Mesendoderm (in vitro differentiated cells): ENCODE results near the gene RFFL.

Source experiments
- DNase-seq: peaks from one replicate; pipeline ENCODE4 v3.0.0; 2013
- H2AK5ac ChIP-seq: 2 replicates; pipeline ENCODE4 v1.6.1; 2013; ENCODE audit warnings: low read length, inconsistent platforms
- H2BK120ac ChIP-seq: 2 replicates; pipeline ENCODE4 v1.6.1; 2013; ENCODE audit warnings: low read depth, mild to moderate bottlenecking, low read length, moderate library complexity, mixed read lengths
- H2BK15ac ChIP-seq: replicated peaks from 2 replicates; pipeline ENCODE4 v1.6.1; 2013; ENCODE audit warnings: low read depth, mild to moderate bottlenecking, moderate library complexity
- H2BK5ac ChIP-seq: 2 replicates; pipeline ENCODE4 v1.6.1; 2013; ENCODE audit warnings: low read length, inconsistent platforms
- H3K18ac ChIP-seq: 2 replicates; pipeline ENCODE4 v1.6.1; 2013; ENCODE audit warnings: mild to moderate bottlenecking, low read length, mixed read lengths
- H3K23ac ChIP-seq: one replicate; pipeline ENCODE4 v1.6.1; 2013; ENCODE audit warnings: low read length
- H3K27ac ChIP-seq: 2 replicates; pipeline ENCODE4 v1.5.1; 2013; ENCODE audit warnings: low read depth, mild to moderate bottlenecking, inconsistent platforms, low read length, moderate library complexity
- H3K27me3 ChIP-seq: 2 replicates; pipeline ENCODE4 v1.6.1; 2013; ENCODE audit warnings: low read length, control low read depth, mild to moderate bottlenecking, inconsistent platforms; ENCODE audit not compliant: insufficient read depth, poor library complexity
- H3K36me3 ChIP-seq: 2 replicates; pipeline ENCODE4 v1.6.1; 2013; ENCODE audit warnings: low read length, inconsistent platforms; ENCODE audit not compliant: control insufficient read depth, insufficient read depth
- H3K4ac ChIP-seq: one replicate; pipeline ENCODE4 v1.6.1; 2013; ENCODE audit warnings: low read depth, mild to moderate bottlenecking, low read length, moderate library complexity
- H3K4me1 ChIP-seq: 2 replicates; pipeline ENCODE4 v1.6.1; 2013; ENCODE audit warnings: low read depth, low read length, inconsistent platforms; ENCODE audit not compliant: control insufficient read depth
- H3K4me2 ChIP-seq: 2 replicates; pipeline ENCODE4 v1.6.1; 2013; ENCODE audit warnings: low read length
- H3K4me3 ChIP-seq: 2 replicates; pipeline ENCODE4 v1.5.1; 2013; ENCODE audit warnings: mild to moderate bottlenecking, low read length
- H3K56ac ChIP-seq: one replicate; pipeline ENCODE4 v1.6.1; 2013; ENCODE audit warnings: low read length
- H3K79me1 ChIP-seq: 2 replicates; pipeline ENCODE4 v1.6.1; 2013; ENCODE audit warnings: low read length, inconsistent platforms
- H3K79me2 ChIP-seq: 2 replicates; pipeline ENCODE4 v1.6.1; 2013; ENCODE audit warnings: mild to moderate bottlenecking, low read length; ENCODE audit not compliant: control insufficient read depth, insufficient read depth
- H3K9ac ChIP-seq: 2 replicates; pipeline ENCODE4 v1.6.1; 2013; ENCODE audit warnings: low read length, inconsistent platforms
- H4K5ac ChIP-seq: one replicate; pipeline ENCODE4 v1.6.1; 2013; ENCODE audit warnings: low read length
- H4K8ac ChIP-seq: one replicate; pipeline ENCODE4 v1.6.1; 2013; ENCODE audit warnings: low read depth, mild to moderate bottlenecking, control low read depth, low read length, moderate library complexity
- WGBS: extraction: QIAGEN DNeasy Blood & Tissue Kit; methylation state at CpG from one replicate; pipeline ENCODE4 v1.1.7; 2013; ENCODE audit warnings: low lambda C conversion rate, missing lambda C conversion rate; ENCODE audit not compliant: insufficient coverage; ENCODE audit errors: extremely low coverage; 5-methylcytosine and 5-hydroxymethylcytosine counted together

The RFFL gene

DNA sequence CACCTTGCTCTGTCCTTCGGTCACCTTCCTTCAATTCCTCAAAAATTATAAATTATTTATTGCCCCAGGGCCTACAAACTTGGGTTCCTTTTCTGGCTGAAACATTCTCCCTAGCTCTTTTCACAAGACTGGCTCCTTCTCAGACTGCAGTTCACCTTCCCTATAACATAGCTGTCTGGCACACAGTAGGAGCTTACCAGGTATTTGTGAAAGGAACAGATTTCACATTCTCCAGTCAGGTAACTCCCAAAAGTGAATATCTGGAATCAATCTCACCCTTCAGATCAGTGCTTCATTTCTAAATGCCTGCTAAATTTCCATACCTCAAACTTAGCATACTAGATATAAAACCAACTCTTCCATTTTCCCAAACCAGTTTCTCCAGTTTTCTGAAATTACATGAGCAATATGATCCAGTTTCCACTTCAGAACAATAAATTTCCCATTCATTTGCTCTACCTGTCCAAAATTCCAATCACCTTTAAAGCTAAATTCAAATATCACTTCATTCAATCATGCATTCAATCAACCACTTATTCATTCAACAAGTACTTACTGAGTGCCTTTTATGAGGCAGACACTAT is 6.1 kb downstream of the RFFL start:
- Histone ChIP-seq H3K36me3 (no peaks in the 10 kb centered on the region), H4K5ac (no peak overlapping the region), H3K9ac (no peak overlapping the region), H3K4me3 (no peak overlapping the region), H2AK5ac (no peak overlapping the region), H3K23ac (no peak overlapping the region), H3K27ac (no peak overlapping the region), H3K4me2 (no peak overlapping the region), H3K79me2 (no peaks in the 10 kb centered on the region), H2BK5ac (no peak overlapping the region), H3K79me1 (no peaks in the 10 kb centered on the region), H2BK15ac (no peak overlapping the region), H3K27me3 (no peaks in the 10 kb centered on the region), H2BK120ac (no peak overlapping the region), H4K8ac (no peak overlapping the region), H3K4ac (no peak overlapping the region), H3K18ac (no peak overlapping the region), H3K4me1 (peaks cover 11% of the 10 kb centered on the region), H3K56ac (no peak overlapping the region)
- no peak for DNase-seq
- no CpG with 5 or more reads among the region's 1 CpG for WGBS

DNA sequence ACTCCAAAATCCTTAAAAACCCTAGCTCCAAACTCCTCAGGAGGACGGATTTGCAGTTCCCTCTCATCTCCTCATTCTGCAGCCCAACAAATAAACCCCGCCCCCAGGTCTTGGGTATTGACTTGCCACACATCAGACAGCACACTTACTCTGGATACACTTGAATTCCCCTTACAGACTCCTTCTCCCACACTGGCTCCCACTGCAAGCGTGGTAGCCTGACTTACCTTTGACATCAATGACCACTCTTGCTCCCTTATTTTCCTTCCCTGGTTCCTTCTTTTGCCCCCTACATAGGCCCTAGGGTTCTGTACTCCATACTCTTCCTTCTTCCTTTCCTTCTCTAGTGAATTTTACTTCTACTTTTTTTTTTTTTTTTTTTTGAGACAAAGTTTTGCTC is 7.5 kb downstream of the RFFL start:
- no peaks in the 10 kb centered on the region for H3K79me1 ChIP-seq
- WGBS = no CpG with 5 or more reads among the region's 3 CpGs
- no peak overlapping the region for H3K4ac ChIP-seq
- H2BK120ac ChIP-seq = no peak overlapping the region
- no peak overlapping the region for H3K4me3 ChIP-seq
- H3K9ac ChIP-seq = no peak overlapping the region
- H3K23ac ChIP-seq = no peak overlapping the region
- peak overlapping the region; percentile 65 for H2AK5ac ChIP-seq
- no peaks in the 10 kb centered on the region for H3K36me3 ChIP-seq
- no peak overlapping the region for H3K4me2 ChIP-seq
- no peak overlapping the region for H2BK15ac ChIP-seq
- H3K27me3 ChIP-seq = no peaks in the 10 kb centered on the region
- peak overlapping the region; percentile 33 for H2BK5ac ChIP-seq
- H3K18ac ChIP-seq = peak overlapping the region; percentile 0
- H4K5ac ChIP-seq = no peak overlapping the region
- peaks cover 11% of the 10 kb centered on the region for H3K4me1 ChIP-seq
- H3K79me2 ChIP-seq = no peaks in the 10 kb centered on the region
- H3K27ac ChIP-seq = no peak overlapping the region
- DNase-seq = peak; percentile 44
- H3K56ac ChIP-seq = peak overlapping the region; percentile 38
- H4K8ac ChIP-seq = no peak overlapping the region

DNA sequence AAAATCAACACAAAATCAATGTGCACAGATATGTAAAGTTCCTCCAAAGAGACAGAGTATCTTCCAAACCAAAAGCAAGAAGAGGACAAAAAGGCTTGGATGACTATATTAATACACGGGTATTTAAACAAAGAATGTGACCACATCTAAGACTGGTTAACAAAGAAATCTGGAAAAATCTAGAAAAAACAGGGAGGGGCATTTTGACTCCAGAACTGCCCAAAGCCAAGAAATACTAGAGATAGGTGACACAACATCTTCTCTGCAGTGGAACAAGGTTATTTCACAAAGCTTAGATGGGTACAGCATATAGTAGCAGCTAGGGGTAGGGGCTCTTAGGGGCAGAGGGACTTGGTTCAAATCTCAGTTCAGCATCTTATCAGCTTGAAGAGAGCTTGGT is 10.3 kb downstream of the RFFL start:
- no peak overlapping the region for H3K23ac ChIP-seq
- no peak overlapping the region for H2BK15ac ChIP-seq
- H3K36me3 ChIP-seq = no peaks in the 10 kb centered on the region
- no peak overlapping the region for H2AK5ac ChIP-seq
- DNase-seq = no peak
- H3K79me2 ChIP-seq = no peaks in the 10 kb centered on the region
- no peak overlapping the region for H3K4ac ChIP-seq
- no peak overlapping the region for H2BK120ac ChIP-seq
- no peak overlapping the region for H3K4me2 ChIP-seq
- H3K9ac ChIP-seq = no peak overlapping the region
- no peaks in the 10 kb centered on the region for H3K79me1 ChIP-seq
- peaks cover 10% of the 10 kb centered on the region for H3K4me1 ChIP-seq
- no peak overlapping the region for H4K8ac ChIP-seq
- no peak overlapping the region for H4K5ac ChIP-seq
- H3K18ac ChIP-seq = no peak overlapping the region
- WGBS = no CpG with 5 or more reads among the region's 1 CpG
- no peak overlapping the region for H2BK5ac ChIP-seq
- H3K27me3 ChIP-seq = no peaks in the 10 kb centered on the region
- no peak overlapping the region for H3K27ac ChIP-seq
- H3K4me3 ChIP-seq = no peak overlapping the region
- no peak overlapping the region for H3K56ac ChIP-seq

DNA sequence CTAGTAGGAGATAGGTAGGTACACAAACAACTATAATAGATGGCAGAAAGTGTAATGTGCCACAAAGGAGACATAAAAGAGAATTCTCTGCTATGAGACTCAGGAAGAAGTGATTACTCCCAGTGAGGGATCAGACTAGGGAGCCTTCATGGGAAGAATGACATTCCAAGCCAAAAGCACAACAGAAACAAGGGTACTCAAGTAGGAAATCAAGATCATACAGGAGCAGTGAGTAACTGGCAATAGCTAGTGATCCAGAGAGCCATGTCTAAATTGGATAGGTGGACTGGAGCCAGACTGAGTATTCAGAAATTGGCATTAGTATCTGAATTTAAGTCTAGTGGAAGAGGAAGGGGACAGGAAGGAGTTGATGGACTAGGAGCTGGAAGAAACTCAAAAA is 10.7 kb downstream of the RFFL start:
- no peak overlapping the region for H3K27ac ChIP-seq
- H4K8ac ChIP-seq = no peak overlapping the region

GRCh38 chr17:35052241-35052610 is 11.3 kb downstream of the RFFL start:
- Histone ChIP-seq H3K9ac (no peak overlapping the region), H3K27me3 (no peaks in the 10 kb centered on the region), H3K4me1 (peaks cover 10% of the 10 kb centered on the region), H2BK120ac (no peak overlapping the region), H3K79me2 (no peaks in the 10 kb centered on the region), H3K4ac (no peak overlapping the region), H3K4me2 (no peak overlapping the region), H3K23ac (no peak overlapping the region), H3K4me3 (no peak overlapping the region), H3K79me1 (no peaks in the 10 kb centered on the region), H3K18ac (no peak overlapping the region), H2BK5ac (no peak overlapping the region), H2AK5ac (no peak overlapping the region), H3K27ac (no peak overlapping the region), H2BK15ac (no peak overlapping the region), H4K8ac (no peak overlapping the region), H4K5ac (no peak overlapping the region), H3K56ac (no peak overlapping the region), H3K36me3 (no peaks in the 10 kb centered on the region)
- DNase-seq = no peak

More for the DNA sequence above, 10.7 kb downstream of the RFFL start:
- H3K36me3 ChIP-seq = no peaks in the 10 kb centered on the region
- no peak overlapping the region for H2BK120ac ChIP-seq
- no peak overlapping the region for H2BK5ac ChIP-seq
- H3K4ac ChIP-seq = no peak overlapping the region
- H3K27me3 ChIP-seq = no peaks in the 10 kb centered on the region
- H3K79me2 ChIP-seq = no peaks in the 10 kb centered on the region
- DNase-seq = no peak
- H2AK5ac ChIP-seq = no peak overlapping the region
- H3K18ac ChIP-seq = peak overlapping the region; percentile 34
- H2BK15ac ChIP-seq = no peak overlapping the region
- peaks cover 10% of the 10 kb centered on the region for H3K4me1 ChIP-seq
- no peaks in the 10 kb centered on the region for H3K79me1 ChIP-seq
- no peak overlapping the region for H3K4me2 ChIP-seq
- no peak overlapping the region for H3K23ac ChIP-seq
- no peak overlapping the region for H3K56ac ChIP-seq
- no peak overlapping the region for H4K5ac ChIP-seq
- H3K4me3 ChIP-seq = no peak overlapping the region
- H3K9ac ChIP-seq = no peak overlapping the region

- whole genome bisulfite sequencing = no CpG with 5 or more reads among the region's 6 CpGs
- Histone ChIP-seq H3K36me3 (no peaks in the 10 kb centered on the region), H3K79me2 (no peaks in the 10 kb centered on the region), H3K9ac (no peak overlapping the region), H2BK120ac (no peak overlapping the region), H3K23ac (no peak overlapping the region), H3K56ac (no peak overlapping the region), H2BK5ac (no peak overlapping the region), H3K4me2 (no peak overlapping the region), H4K8ac (no peak overlapping the region), H3K18ac (no peak overlapping the region), H2AK5ac (no peak overlapping the region), H3K4me1 (peaks cover 10% of the 10 kb centered on the region), H2BK15ac (peak overlapping the region; percentile 85), H3K27ac (no peak overlapping the region), H3K79me1 (no peaks in the 10 kb centered on the region), H3K27me3 (no peaks in the 10 kb centered on the region), H3K4me3 (no peak overlapping the region), H4K5ac (no peak overlapping the region), H3K4ac (no peak overlapping the region)
- DNase-seq = no peak
These were observed 11.8 kb downstream of the RFFL start for GRCh38 chr17:35051579-35052240.
